Measurements from ENCODE around the gene YBX2.

DNA sequence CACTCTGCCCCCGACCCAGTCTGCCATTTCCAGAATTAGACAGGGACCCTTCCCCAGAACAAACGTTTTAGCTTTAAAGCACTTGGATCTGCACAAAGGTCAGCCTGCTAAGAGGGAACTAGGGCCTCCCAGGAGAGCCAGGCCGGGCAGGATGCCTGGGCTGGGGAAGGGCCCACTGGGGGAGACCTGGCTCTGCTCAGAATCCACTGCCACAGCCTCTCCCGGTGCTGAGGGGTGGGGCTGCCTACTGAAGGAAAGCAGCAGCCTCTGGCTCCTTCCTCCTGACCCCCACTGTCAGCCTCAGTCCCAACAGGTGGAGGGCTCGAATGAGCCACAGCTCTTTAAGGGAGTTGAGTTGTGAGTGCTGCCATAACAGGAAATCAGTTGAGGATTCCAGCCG is 1.7 kb downstream of the YBX2 start:
- TF ChIP-seq, protein P1, sequence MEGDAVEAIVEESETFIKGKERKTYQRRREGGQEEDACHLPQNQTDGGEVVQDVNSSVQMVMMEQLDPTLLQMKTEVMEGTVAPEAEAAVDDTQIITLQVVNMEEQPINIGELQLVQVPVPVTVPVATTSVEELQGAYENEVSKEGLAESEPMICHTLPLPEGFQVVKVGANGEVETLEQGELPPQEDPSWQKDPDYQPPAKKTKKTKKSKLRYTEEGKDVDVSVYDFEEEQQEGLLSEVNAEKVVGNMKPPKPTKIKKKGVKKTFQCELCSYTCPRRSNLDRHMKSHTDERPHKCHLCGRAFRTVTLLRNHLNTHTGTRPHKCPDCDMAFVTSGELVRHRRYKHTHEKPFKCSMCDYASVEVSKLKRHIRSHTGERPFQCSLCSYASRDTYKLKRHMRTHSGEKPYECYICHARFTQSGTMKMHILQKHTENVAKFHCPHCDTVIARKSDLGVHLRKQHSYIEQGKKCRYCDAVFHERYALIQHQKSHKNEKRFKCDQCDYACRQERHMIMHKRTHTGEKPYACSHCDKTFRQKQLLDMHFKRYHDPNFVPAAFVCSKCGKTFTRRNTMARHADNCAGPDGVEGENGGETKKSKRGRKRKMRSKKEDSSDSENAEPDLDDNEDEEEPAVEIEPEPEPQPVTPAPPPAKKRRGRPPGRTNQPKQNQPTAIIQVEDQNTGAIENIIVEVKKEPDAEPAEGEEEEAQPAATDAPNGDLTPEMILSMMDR (conservative IDR thresholded peaks at IDR 0.05 in 1 of 2, IDR thresholded peaks at IDR 0.05 in 1 of 2; ENCODE audit: low read depth in 1 of 2, low read length in 2 of 2) = no peak
- TF ChIP-seq EZH2 (IDR thresholded peaks at IDR 0.05; ENCODE audit: low read length, missing control alignments) = no peak

Data from fibroblast of lung (primary cell).